MM.1S (cell line): ENCODE measurements around the gene PAFAH1B2.

Experiments
- CTCF ChIP-seq: fragments of 300-600 bp; sonication (generic); IDR thresholded peaks from 2 replicates; pipeline ENCODE4 v1.5.1; 2016; ENCODE audit warnings: antibody characterized with exemption, low read length, mixed read lengths
- EZH2 ChIP-seq: fragments of 300-600 bp; sonication (generic); optimal IDR thresholded peaks from 2 replicates; pipeline ENCODE3; 2017; ENCODE audit warnings: low read depth, mild to moderate bottlenecking, antibody characterized with exemption, low read length, mixed read lengths
- EZH2phosphoT487 ChIP-seq: fragments of 300-600 bp; sonication (generic); IDR thresholded peaks from 2 replicates; pipeline ENCODE4 v1.6.1; 2018; ENCODE audit warnings: antibody characterized with exemption, low read length

GRCh38 chr11:117219455-117219854, 75.4 kb downstream of the PAFAH1B2 start:
- TF ChIP-seq CTCF (no peak), EZH2phosphoT487 (no peak), EZH2 (no peak)
